Stimulated activated CD4-positive, alpha-beta T cell treated with anti-CD3 and anti-CD28 coated beads, Interleukin-2, amount 100 ng/mL, for 4 hours (primary cell): ENCODE results near the gene SLC22A17.
"Not testable (repeated sequence)": the region's sequence is repeated elsewhere in the genome, so short reads cannot be mapped to it uniquely, and the experiment has no call there.

Experiments used
- DNase-seq: peaks from one replicate; pipeline ENCODE4 v3.0.0-alpha.2; 2020; ENCODE audit warnings: low read depth

SLC22A17 gene

DNA sequence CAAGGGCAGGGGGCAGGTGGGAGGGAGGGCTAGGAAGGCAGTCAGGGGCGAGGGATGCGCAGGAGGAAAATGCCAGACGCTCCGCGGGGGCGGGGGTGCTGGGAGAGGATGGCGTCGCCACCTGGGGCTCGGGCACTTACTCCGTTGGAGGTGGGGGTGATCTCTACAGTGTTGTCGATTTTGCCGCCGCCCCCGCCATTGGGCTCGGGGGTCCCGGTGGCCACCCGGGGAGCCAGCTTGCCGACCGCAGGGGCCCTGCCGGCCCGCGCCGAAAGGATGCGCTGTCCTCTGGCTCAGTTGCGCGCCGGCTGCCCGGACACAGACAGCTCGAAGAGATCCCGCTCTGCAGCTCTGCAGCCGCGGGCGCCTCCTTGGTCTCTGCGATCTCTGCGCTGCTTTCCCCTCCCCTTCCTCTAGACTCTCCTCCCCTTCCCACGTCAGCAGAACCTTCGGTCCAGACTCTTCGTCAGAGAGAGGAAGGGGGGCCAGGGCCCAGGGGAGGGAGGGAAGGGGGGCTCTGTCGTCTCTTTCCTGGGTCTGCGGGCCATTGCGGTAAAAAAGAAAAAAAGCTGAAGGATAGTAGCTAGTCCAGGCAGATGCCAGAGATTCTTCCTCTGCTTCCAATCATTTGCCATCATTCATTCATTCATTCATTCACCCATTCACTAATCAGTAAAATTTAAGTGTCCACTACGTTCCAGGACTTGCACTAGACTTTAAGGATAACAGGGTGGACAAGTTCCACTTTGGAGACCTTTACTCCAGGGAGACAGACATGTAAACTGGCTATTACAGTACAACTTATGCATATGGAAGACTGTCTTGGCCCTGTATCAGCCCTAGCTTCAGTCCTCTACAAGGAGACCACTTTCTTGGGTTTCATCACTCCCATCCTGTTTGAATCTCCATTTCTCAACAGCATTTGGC lies at the start of gene SLC22A17:
Gene SLC22A17, minus strand, starts transcription at position 382 of the 927 bp plus-strand sequence.
- peak; percentile 48 for DNase-seq

DNA sequence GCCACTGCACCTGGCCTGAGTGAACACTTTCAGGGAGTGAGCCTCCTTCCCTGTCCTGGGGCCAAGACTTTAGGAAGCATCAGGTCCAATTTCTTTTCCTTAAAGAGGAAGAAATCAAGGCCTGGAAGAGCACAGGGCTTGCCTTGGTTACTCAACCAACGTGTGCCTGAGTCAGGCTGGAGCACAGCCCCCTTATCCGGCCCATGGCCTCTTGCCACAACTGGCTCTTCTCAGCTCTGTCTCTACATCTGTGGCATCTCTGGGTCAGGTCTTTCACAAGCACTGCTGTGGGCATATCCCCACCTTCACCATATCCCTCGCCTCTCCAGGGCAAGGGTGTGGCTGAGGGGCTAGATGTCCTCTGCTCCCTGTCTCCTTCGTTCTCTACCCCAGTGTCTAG lies 48.6 kb upstream of the SLC22A17 start:
- DNase-seq, result no peak

GRCh38 chr14:23400496-23401149 lies 47.9 kb upstream of the SLC22A17 start:
- DNase-seq, result not testable (repeated sequence)

GRCh38 chr14:23399591-23399990 lies 46.9 kb upstream of the SLC22A17 start:
- DNase-seq, result no peak

- DNase-seq, result no peak
Observed at GRCh38 chr14:23399136-23399535, 46.4 kb upstream of the SLC22A17 start.

GRCh38 chr14:23398348-23398747 lies 45.7 kb upstream of the SLC22A17 start:
- no peak for DNase-seq

- DNase-seq, result no peak
Observed at GRCh38 chr14:23396781-23397407, 44.2 kb upstream of the SLC22A17 start.

GRCh38 chr14:23396126-23396525 lies 43.4 kb upstream of the SLC22A17 start:
- DNase-seq, result no peak

- no peak for DNase-seq
Observed at GRCh38 chr14:23392613-23393012, 39.9 kb upstream of the SLC22A17 start.

- DNase-seq, result not testable (repeated sequence)
Observed at GRCh38 chr14:23389871-23390270, 37.2 kb upstream of the SLC22A17 start.

DNA sequence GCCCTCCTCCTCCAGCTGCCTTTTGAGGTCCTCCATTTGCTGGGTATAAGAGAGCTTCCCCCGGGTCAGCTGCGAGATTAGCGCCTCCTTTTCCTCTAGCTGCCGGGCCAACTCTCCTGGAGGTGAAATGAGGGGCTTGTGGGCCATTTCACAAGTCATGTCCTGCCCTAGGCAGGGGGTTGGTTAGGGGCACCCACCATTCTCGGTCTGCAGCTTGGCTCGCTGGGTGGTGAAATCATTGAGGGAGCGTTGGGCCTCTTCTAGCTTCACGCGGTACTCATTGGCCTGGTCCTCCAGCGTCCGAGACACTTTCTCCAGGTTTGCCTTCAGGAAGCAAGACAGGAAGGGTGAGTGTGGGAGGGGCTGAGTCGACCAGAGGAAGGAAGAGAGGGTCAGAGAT lies 36.7 kb upstream of the SLC22A17 start:
- DNase-seq, result no peak

DNA sequence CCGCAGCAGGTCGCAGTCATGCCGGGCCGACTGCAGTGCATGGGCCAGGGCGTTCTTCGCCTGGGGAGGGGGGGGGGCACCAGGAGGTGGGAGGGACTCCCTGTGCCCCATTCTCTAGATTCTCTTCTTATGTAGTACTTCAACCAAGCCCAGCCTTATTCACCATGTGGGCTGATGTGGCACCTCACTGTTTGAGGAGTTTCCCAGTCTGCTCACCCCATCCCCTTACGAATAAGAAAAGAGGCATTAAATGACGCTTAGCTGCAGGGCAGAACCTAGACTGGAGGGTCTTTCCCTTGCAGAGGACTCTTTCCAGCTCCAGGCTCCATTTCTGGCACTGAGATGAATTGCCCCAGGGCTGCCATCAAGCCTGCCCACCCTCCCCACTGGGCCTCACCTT lies 36.3 kb upstream of the SLC22A17 start:
- DNase-seq, result no peak

DNA sequence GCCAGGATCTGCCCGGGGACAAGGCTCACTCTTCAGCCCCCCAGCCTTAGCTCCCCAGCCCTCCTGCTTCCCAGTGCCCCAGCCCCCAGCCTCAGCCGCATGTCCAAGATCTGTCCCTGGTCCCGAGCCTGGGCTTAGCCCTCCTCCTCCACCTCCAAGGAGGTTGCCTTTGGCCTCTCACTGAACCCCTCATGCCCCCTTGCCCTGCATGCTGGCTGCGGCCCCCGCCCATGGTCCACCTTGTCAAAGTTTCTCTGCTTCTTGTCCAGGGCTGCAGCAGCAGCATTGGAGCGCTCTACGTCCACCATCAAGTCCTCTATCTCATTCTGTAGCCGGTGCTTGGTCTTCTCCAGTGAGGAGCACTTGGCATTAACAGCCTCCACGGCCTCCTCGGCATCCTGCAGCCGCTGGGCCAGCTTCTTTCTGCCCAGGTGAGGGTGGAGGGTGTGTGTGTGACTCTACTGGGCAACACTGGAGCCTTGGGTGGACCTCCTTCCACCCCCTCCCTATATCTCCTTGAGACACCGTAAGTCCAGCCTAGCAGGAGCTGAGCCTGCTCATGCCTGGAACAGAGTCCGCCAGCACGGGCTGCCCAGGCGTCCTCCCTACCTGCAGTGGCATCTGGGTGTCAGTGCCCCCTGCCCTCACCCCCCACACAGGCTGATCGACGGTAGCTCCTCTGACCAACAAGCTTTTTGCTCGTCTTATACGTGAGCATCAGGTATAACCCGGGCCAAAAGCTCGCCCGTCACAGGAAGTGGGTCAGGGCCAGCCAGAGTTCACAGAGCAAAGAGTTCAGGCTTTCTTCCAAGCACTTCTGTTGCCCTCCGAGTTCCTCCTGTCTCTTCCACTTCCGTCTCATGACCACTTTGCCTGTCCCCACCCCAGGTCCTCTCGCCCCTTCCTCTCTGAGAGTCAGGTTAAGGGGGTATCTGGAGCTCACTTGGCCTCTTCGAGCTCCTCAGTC lies 35.5 kb upstream of the SLC22A17 start:
- DNase-seq, result no peak

DNA sequence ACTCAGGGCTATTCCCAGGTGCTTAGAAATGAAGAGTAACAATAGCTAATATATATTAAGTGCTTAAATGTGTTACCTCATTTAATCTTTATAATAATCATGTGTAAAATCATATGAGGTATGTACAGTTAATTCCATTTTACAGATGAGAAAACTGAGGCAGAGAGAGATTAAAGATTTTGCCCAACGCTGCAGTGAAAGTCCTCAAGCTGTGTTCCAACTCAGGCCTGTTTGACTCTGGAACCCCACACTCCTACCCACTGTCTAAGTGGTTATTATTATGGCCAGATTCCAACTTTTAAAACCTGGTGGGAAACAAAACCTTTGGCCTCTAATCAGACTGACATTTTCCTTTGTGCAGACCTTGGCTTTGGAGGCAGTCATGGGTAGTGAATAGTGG lies 34.3 kb upstream of the SLC22A17 start:
- no peak for DNase-seq

DNA sequence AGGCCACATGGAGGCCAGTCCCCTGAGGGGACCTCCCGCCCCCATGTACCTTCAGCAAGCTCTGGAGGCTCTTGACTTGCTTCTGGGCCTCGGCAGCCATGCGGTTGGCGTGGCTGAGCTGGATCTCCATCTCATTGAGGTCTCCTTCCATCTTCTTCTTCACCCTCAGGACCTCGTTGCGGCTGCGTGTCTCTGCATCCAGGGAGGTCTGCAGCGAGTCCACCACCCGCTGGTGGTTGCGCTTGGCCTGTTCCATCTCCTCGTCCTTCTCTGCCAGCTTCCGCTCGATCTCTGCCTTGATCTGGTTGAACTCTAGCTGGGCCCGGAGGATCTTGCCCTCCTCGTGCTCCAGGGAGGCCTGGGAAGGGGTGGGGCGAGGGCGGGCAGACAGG lies 33.6 kb upstream of the SLC22A17 start:
- DNase-seq, result not testable (repeated sequence)

- DNase-seq, result no peak
Observed at GRCh38 chr14:23385642-23386265, 33.1 kb upstream of the SLC22A17 start.

GRCh38 chr14:23385244-23385641 lies 32.6 kb upstream of the SLC22A17 start:
- DNase-seq, result no peak

DNA sequence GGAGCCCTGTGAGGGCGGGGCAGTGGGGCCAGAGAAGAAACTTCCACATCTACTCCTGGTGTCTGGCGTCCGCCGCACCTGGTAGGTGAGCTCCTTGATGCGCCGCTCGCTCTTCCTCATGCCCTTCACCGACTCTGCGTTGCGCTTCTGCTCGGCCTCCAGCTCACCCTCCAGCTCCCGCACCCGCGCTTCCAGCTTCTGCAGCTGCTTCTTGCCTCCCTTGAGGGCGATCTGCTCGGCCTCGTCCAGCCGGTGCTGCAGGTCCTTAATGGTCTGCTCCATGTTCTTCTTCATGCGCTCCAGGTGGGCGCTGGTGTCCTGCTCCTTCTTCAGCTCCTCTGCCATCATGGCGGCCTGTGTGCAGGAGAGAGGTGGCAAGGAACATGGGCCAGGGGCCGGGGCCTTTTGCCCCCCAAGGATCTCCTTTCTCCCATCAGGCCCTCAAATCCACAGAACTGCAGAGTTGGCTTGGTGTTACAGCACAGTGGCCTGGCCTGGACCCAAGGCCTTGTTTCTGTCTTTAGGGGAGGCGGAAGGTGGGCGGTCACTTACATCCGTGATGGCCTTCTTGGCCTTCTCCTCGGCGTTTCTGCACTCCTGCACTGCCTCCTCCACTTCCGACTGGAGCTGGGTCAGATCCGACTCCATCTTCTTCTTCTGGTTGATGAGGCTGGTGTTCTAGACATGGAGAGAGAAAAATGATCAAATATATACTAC lies 31.8 kb upstream of the SLC22A17 start:
- DNase-seq, result no peak

DNA sequence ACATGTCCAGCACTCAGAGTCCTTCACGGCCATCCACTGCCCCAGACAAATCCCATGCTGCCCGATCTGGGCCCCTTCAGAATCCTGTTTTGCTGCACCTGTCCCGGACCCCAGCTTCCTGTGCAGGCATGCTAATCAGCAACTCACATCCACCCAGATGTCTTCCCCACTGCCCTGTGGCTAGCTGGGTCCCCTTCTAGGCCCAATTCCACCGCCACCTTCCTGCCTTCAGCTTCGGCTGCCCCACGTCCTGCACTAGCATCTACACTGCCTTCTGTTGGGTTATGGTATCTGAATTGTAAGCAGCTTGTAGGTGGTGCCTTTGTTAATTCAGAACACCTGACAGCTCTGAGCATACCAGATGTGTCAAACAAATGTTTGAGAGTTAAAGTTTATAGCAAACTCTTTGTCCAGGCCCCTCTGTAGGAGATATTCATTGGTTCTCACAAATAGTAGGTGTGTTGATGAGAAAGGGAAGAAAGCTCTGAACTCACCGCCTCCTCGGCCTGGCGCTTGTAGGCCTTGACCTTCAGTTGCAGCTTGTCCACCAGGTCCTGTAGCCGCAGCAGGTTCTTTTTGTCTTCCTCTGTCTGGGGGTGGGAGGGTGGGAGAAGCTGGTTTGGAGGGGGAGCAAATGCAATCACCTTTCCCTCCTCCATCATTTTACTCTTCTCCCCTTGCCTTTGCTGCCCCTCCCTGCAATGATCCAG lies 30.2 kb upstream of the SLC22A17 start:
- no peak for DNase-seq

DNA sequence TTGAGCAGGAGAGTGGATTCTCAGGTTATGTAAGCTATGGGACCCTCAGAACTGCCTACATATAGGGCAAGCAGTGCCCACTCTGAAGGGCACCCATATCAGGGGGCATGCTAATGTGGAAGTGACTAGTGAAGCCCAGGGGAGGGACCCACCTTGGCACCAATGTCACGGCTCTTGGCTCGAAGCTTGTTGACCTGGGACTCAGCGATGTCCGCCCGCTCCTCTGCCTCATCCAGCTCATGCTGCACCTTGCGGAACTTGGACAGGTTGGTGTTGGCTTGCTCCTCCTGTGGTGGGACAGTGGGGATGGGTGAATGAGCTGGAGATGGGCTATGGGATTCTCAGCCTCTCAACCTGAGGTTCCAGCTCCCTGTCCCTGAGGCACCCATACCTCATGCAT lies 29.6 kb upstream of the SLC22A17 start:
- no peak for DNase-seq
